A549 (cell line): ENCODE data around the gene ADCY2. TPM values are rescaled to one million over a fixed set of nuclear protein-coding genes. Genes with fewer than 3 reads are reported as not detected.

ENCODE experiments used
- ATAC-seq, 2 experiments: fragments of 200-7000 bp in 1 of 2; fragments of >200 bp in 1 of 2; cut with Nextera tagmentation in 1 of 2; cut with Tn5 transposase in 1 of 2; 3 replicates each; pipeline versions ENCODE4 v1.8.0 to v1.9.1; 2018 to 2020; ENCODE audit warnings: mild to moderate bottlenecking in 1 of 2, moderate library complexity in 1 of 2
- CTCF ChIA-PET: fragments of 300-600 bp; sonication (Branson Sonifier 250); formaldehyde crosslinking; extraction: SDS; loops from one replicate; lab custom pipeline; 2021; ENCODE audit warnings: antibody characterized with exemption, inconsistent platforms; lab: Yijun Ruan, JAX
- POLR2A ChIA-PET: fragments of 350-600 bp; formaldehyde crosslinking; extraction: SDS; loops from one replicate; lab custom pipeline; 2021; ENCODE audit warnings: antibody characterized with exemption, inconsistent platforms; lab: Yijun Ruan, JAX
- DNase-seq, 2 experiments: peaks; one replicate each; pipeline versions ENCODE4 v3.0.0 to v3.0.0-alpha.2; 2011 to 2016; ENCODE audit warnings: low read depth in 1 of 2, low spot score in 1 of 2
- FAIRE-seq: peaks from 2 replicates; lab custom pipeline; 2011; peaks lifted over from hg19 to GRCh38; lab: Jason Lieb, UNC
- H3K27ac ChIP-seq, 2 experiments: fragments of >200 bp; sonication (Bioruptor Twin); formaldehyde crosslinking; 3 replicates each; pipeline ENCODE4 v1.5.1; 2016 to 2017
- H3K4me1 ChIP-seq: fragments of >200 bp; sonication (Bioruptor Twin); formaldehyde crosslinking; 3 replicates; pipeline ENCODE4 v1.6.1; 2016
- H3K4me2 ChIP-seq: fragments of >200 bp; sonication (Bioruptor Twin); formaldehyde crosslinking; 3 replicates; pipeline ENCODE4 v1.6.1; 2016
- H3K4me3 ChIP-seq: fragments of >200 bp; sonication (Bioruptor Twin); formaldehyde crosslinking; 3 replicates; pipeline ENCODE4 v1.5.1; 2016
- H3K9me3 ChIP-seq: fragments of >200 bp; sonication (Bioruptor Twin); formaldehyde crosslinking; 3 replicates; pipeline ENCODE4 v1.6.1; 2016
- CEBPB ChIP-seq, 2 experiments: fragments of >200 bp in 1 of 2; sonication (Bioruptor Twin) in 1 of 2; formaldehyde crosslinking in 1 of 2; IDR thresholded peaks; 2 replicates each; pipeline ENCODE4 v1.6.1; 2012 to 2016
- CHD2 ChIP-seq: fragments of 150-350 bp; IDR thresholded peaks from 2 replicates; pipeline ENCODE4 v1.6.1; 2014; ENCODE audit warnings: low read length; ENCODE audit not compliant: partially characterized antibody
- CHD4 ChIP-seq: fragments of 200-600 bp; sonication (generic); IDR thresholded peaks from 2 replicates; pipeline ENCODE4 v1.6.1; 2016; ENCODE audit warnings: antibody characterized with exemption, mild to moderate bottlenecking, borderline replicate concordance
- EHF ChIP-seq: fragments of 250-450 bp; sonication (Bioruptor Pico); IDR thresholded peaks from 2 replicates; pipeline ENCODE4 v1.5.0; 2020; ENCODE audit warnings: mild to moderate bottlenecking
- ESRRA ChIP-seq: fragments of 150-350 bp; IDR thresholded peaks from 2 replicates; pipeline ENCODE4 v1.6.1; 2014; ENCODE audit warnings: mild to moderate bottlenecking, low read length, borderline replicate concordance
- FOSB ChIP-seq: fragments of 250-450 bp; sonication (Bioruptor Pico); IDR thresholded peaks from 2 replicates; pipeline ENCODE4 v1.5.0; 2020; ENCODE audit warnings: mild to moderate bottlenecking, moderate library complexity
- GATA3 ChIP-seq: IDR thresholded peaks from 2 replicates; pipeline ENCODE4 v1.6.1; 2012; ENCODE audit warnings: borderline replicate concordance
- HEYL ChIP-seq: fragments of 250-450 bp; sonication (Bioruptor Pico); IDR thresholded peaks from 2 replicates; pipeline ENCODE4 v1.8.0; 2021; ENCODE audit warnings: mild to moderate bottlenecking, moderate library complexity
- HOXA7 ChIP-seq: fragments of 250-450 bp; sonication (Bioruptor Pico); IDR thresholded peaks from 2 replicates; pipeline ENCODE4 v1.5.0; 2020; ENCODE audit warnings: mild to moderate bottlenecking, moderate library complexity
- HOXB13 ChIP-seq: fragments of 250-450 bp; sonication (Bioruptor Pico); IDR thresholded peaks from 2 replicates; pipeline ENCODE4 v1.5.0; 2020; ENCODE audit warnings: low read depth, mild to moderate bottlenecking, moderate library complexity
- JUN ChIP-seq, 2 experiments: fragments of >200 bp; sonication (Bioruptor Twin); formaldehyde crosslinking; IDR thresholded peaks; 2 replicates in 1 of 2; 3 replicates in 1 of 2; pipeline ENCODE4 v1.6.1; 2016 to 2017
- JUNB ChIP-seq: fragments of >200 bp; sonication (Bioruptor Twin); formaldehyde crosslinking; IDR thresholded peaks from 2 replicates; pipeline ENCODE4 v1.6.1; 2016
- MAFK ChIP-seq: fragments of 450-650 bp; IDR thresholded peaks from 2 replicates; pipeline ENCODE4 v1.6.1; 2014; ENCODE audit not compliant: partially characterized antibody
- MAX ChIP-seq: IDR thresholded peaks from 2 replicates; pipeline ENCODE4 v1.6.1; 2012
- MAZ ChIP-seq: fragments of 150-350 bp; IDR thresholded peaks from 2 replicates; pipeline ENCODE4 v1.6.1; 2014; ENCODE audit warnings: antibody characterized with exemption, low read depth, low read length, borderline replicate concordance
- NFE2L2 ChIP-seq: fragments of 150-350 bp; conservative IDR thresholded peaks from 2 replicates; pipeline ENCODE4 v1.6.1; 2014; ENCODE audit warnings: low read length
- NPAS2 ChIP-seq: fragments of 250-450 bp; sonication (Bioruptor Pico); IDR thresholded peaks from 2 replicates; pipeline ENCODE4 v1.8.0; 2022; ENCODE audit warnings: mild to moderate bottlenecking, moderate library complexity, borderline replicate concordance
- PHF8 ChIP-seq: fragments of 200-600 bp; sonication (generic); IDR thresholded peaks from 2 replicates; pipeline ENCODE4 v1.6.1; 2016; ENCODE audit warnings: low read depth, mild to moderate bottlenecking, antibody characterized with exemption, moderate library complexity, borderline replicate concordance
- POLR2A ChIP-seq: IDR thresholded peaks from 2 replicates; pipeline ENCODE4 v1.6.1; 2012; ENCODE audit warnings: mild to moderate bottlenecking, low read length
- RAD21 ChIP-seq, 2 experiments: fragments of >200 bp in 1 of 2; sonication (Bioruptor Twin) in 1 of 2; formaldehyde crosslinking in 1 of 2; IDR thresholded peaks in 1 of 2; conservative IDR thresholded peaks in 1 of 2; 2 replicates in 1 of 2; 3 replicates in 1 of 2; pipeline ENCODE4 v1.6.1; 2012 to 2018; ENCODE audit warnings: inconsistent platforms in 1 of 2
- RARB ChIP-seq: fragments of 250-450 bp; sonication (Bioruptor Pico); IDR thresholded peaks from 2 replicates; pipeline ENCODE4 v1.8.0; 2021; ENCODE audit warnings: mild to moderate bottlenecking, moderate library complexity
- RCOR1 ChIP-seq: fragments of 150-350 bp; IDR thresholded peaks from 2 replicates; pipeline ENCODE4 v1.6.1; 2014; ENCODE audit warnings: antibody characterized with exemption, low read length, low read depth
- REST ChIP-seq: fragments of 200-600 bp; sonication (generic); IDR thresholded peaks from 2 replicates; pipeline ENCODE4 v1.6.1; 2016; ENCODE audit warnings: antibody characterized with exemption, mild to moderate bottlenecking, moderate library complexity
- RFX5 ChIP-seq: fragments of 450-650 bp; IDR thresholded peaks from 2 replicates; pipeline ENCODE4 v1.7.1; 2014; ENCODE audit warnings: antibody characterized with exemption, mild to moderate bottlenecking, moderate library complexity
- RNF2 ChIP-seq: fragments of 200-600 bp; sonication (generic); IDR thresholded peaks from 2 replicates; pipeline ENCODE4 v1.6.1; 2016; ENCODE audit warnings: low read depth, mild to moderate bottlenecking, antibody characterized with exemption, moderate library complexity, borderline replicate concordance
- ZNF302 ChIP-seq: fragments of 250-450 bp; sonication (Bioruptor Pico); IDR thresholded peaks from 2 replicates; pipeline ENCODE4 v1.9.0; 2021; ENCODE audit warnings: inconsistent platforms, mild to moderate bottlenecking, moderate library complexity
- ZSCAN20 ChIP-seq: fragments of 250-450 bp; sonication (Bioruptor Pico); IDR thresholded peaks from 2 replicates; pipeline ENCODE4 v1.8.0; 2022; ENCODE audit warnings: mild to moderate bottlenecking, moderate library complexity
- WGBS: methylation state at CpG from one replicate; pipeline ENCODE4 v1.1.6; 2017; ENCODE audit errors: missing lambda C conversion rate; 5-methylcytosine and 5-hydroxymethylcytosine counted together
- polyA plus RNA-seq, 4 experiments: library from polyadenylated mRNA; depleted of rRNA in 3 of 4; stranded (reverse); fragments of >200 nt; fragmentation: RNase III in 1 of 4; extraction: RNeasy Plus Mini Kit Qiagen cat#74134 plus additional on column Dnase treatment in 1 of 4; gene quantifications; 2 replicates in 3 of 4; 3 replicates in 1 of 4; pipeline ENCODE4 v1.2.3, GENCODE V29; 2011 to 2017

Gene ADCY2
- polyA plus RNA-seq, 2 of the 4 experiments (the other 2 are of a cell fraction): not detected

- ATAC-seq (no peak), DNase-seq (no peak), FAIRE-seq (no peak)
- ChIA-PET POLR2A (no interaction called here), CTCF (no interaction called here)
- Histone ChIP-seq H3K4me1 (no peaks in the 10 kb centered on the region), H3K27ac (no peak overlapping the region), H3K9me3 (no peaks in the 10 kb centered on the region), H3K4me2 (no peak overlapping the region), H3K4me3 (no peak overlapping the region)
- 7% methylated on average over 4 of the region's 4 CpGs for WGBS
- TF ChIP-seq RAD21 (conservative IDR thresholded peaks at IDR 0.05 in 1 of 2, IDR thresholded peaks at IDR 0.05 in 1 of 2) (no peak), PHF8 (no peak), RNF2 (no peak), HOXA7 (CRISPR knock-in tag) (no peak), ESRRA (no peak), JUNB (no peak), RFX5 (no peak), FOSB (CRISPR knock-in tag) (no peak), EHF (CRISPR knock-in tag) (no peak), ZNF302 (CRISPR knock-in tag) (no peak), ZSCAN20 (CRISPR knock-in tag) (no peak), CEBPB (IDR thresholded peaks at IDR 0.05) (no peak), POLR2A (no peak), RCOR1 (no peak), HOXB13 (no peak)
These were observed 242.5 kb downstream of the ADCY2 start for GRCh38 chr5:7638456-7638855.

- DNase-seq: no peak
- no peak for ATAC-seq
- ChIA-PET POLR2A (no interaction called here), CTCF (no interaction called here)
- Histone ChIP-seq H3K4me1 (no peaks in the 10 kb centered on the region), H3K27ac (no peak overlapping the region), H3K9me3 (no peaks in the 10 kb centered on the region), H3K4me3 (no peak overlapping the region), H3K4me2 (no peak overlapping the region)
- no peak for TF ChIP-seq MAFK
- no peak for TF ChIP-seq MAX
- TF ChIP-seq CHD2: no peak
- no peak for TF ChIP-seq NPAS2 (CRISPR knock-in tag)
- no peak for TF ChIP-seq MAZ
- TF ChIP-seq HEYL (CRISPR knock-in tag): no peak
- TF ChIP-seq NFE2L2: no peak
- no peak for TF ChIP-seq ZNF302 (CRISPR knock-in tag)
- no peak for TF ChIP-seq RARB (CRISPR knock-in tag)
- TF ChIP-seq HOXB13: no peak
- TF ChIP-seq REST: no peak
- no peak for FAIRE-seq
These were observed 246.1 kb downstream of the ADCY2 start for GRCh38 chr5:7642029-7642428.

- no peak for TF ChIP-seq GATA3
- no peak for TF ChIP-seq RFX5
- TF ChIP-seq JUN (IDR thresholded peaks at IDR 0.05): no peak
- TF ChIP-seq CHD4: no peak
- TF ChIP-seq CEBPB (IDR thresholded peaks at IDR 0.05): no peak
- no peak for TF ChIP-seq RCOR1
- TF ChIP-seq JUNB: no peak
- no peak for TF ChIP-seq MAFK
- Histone ChIP-seq H3K9me3 (no peaks in the 10 kb centered on the region), H3K4me3 (no peak overlapping the region), H3K4me1 (no peaks in the 10 kb centered on the region), H3K4me2 (no peak overlapping the region), H3K27ac (no peak overlapping the region)
- ChIA-PET POLR2A (no interaction called here), CTCF (no interaction called here)
- ATAC-seq (no peak), DNase-seq (no peak), FAIRE-seq (no peak)
- WGBS: 7% methylated on average over 3 of the region's 3 CpGs
These were observed 248.8 kb downstream of the ADCY2 start for GRCh38 chr5:7644723-7645122.
